ENCODE results near the gene NAV2.

Gene NAV2

GRCh38 chr11:19670030-19670791 lies 42.4 kb upstream of the NAV2 start:
- TF ChIP-seq MAX (IDR thresholded peaks at IDR 0.05; ENCODE audit: low read depth, low read length) (no peak), POLR2A (IDR thresholded peaks at IDR 0.05; ENCODE audit: extremely low read depth, insufficient read length) (no peak), MYC (IDR thresholded peaks at IDR 0.05; ENCODE audit: low read depth, low read length) (no peak), CTCF (IDR thresholded peaks at IDR 0.05; ENCODE audit: low read depth, low read length) (no peak)
- no peak overlapping the region for H3K4me3 ChIP-seq (ENCODE audit: low read depth, low read length)
- no peak for DNase-seq (ENCODE audit: low read depth)

GRCh38 chr11:19672586-19673206 lies 39.9 kb upstream of the NAV2 start:
- H3K4me3 ChIP-seq (ENCODE audit: low read depth, low read length): no peak overlapping the region
- peak; percentile 64 for DNase-seq (ENCODE audit: low read depth)
- TF ChIP-seq CTCF (IDR thresholded peaks at IDR 0.05; ENCODE audit: low read depth, low read length) (no peak), MAX (IDR thresholded peaks at IDR 0.05; ENCODE audit: low read depth, low read length) (no peak), POLR2A (IDR thresholded peaks at IDR 0.05; ENCODE audit: extremely low read depth, insufficient read length) (no peak), MYC (IDR thresholded peaks at IDR 0.05; ENCODE audit: low read depth, low read length) (no peak)

- H3K4me3 ChIP-seq (ENCODE audit: low read depth, low read length): no peak overlapping the region
- DNase-seq (ENCODE audit: low read depth): peak; percentile 40
- no peak for TF ChIP-seq CTCF (IDR thresholded peaks at IDR 0.05; ENCODE audit: low read depth, low read length)
- TF ChIP-seq MYC (IDR thresholded peaks at IDR 0.05; ENCODE audit: low read depth, low read length): no peak
- TF ChIP-seq POLR2A (IDR thresholded peaks at IDR 0.05; ENCODE audit: extremely low read depth, insufficient read length): no peak
- no peak for TF ChIP-seq MAX (IDR thresholded peaks at IDR 0.05; ENCODE audit: low read depth, low read length)
These were observed 38.5 kb upstream of the NAV2 start for GRCh38 chr11:19673924-19674729.

GRCh38 chr11:19674836-19675235 lies 37.8 kb upstream of the NAV2 start:
- TF ChIP-seq MYC (IDR thresholded peaks at IDR 0.05; ENCODE audit: low read depth, low read length) (no peak), MAX (IDR thresholded peaks at IDR 0.05; ENCODE audit: low read depth, low read length) (0 out of 2 replicates have a peak, but pooled peaks have one; percentile 23)
- H3K4me3 ChIP-seq (ENCODE audit: low read depth, low read length): no peak overlapping the region
- DNase-seq (ENCODE audit: low read depth): peak; percentile 83

GRCh38 chr11:19675397-19675796 lies 37.2 kb upstream of the NAV2 start:
- no peak for DNase-seq (ENCODE audit: low read depth)

More at GRCh38 chr11:19675397-19675796, 37.2 kb upstream of the NAV2 start:
- TF ChIP-seq POLR2A (IDR thresholded peaks at IDR 0.05; ENCODE audit: extremely low read depth, insufficient read length): no peak
- no peak for TF ChIP-seq MYC (IDR thresholded peaks at IDR 0.05; ENCODE audit: low read depth, low read length)
- no peak for TF ChIP-seq MAX (IDR thresholded peaks at IDR 0.05; ENCODE audit: low read depth, low read length)
- TF ChIP-seq CTCF (IDR thresholded peaks at IDR 0.05; ENCODE audit: low read depth, low read length): no peak
- no peak overlapping the region for H3K4me3 ChIP-seq (ENCODE audit: low read depth, low read length)

Measured in NB4 (cell line).